A549 treated with AZD9567 at 1 μM for 4 hours (cell line): ENCODE measurements around the gene C16orf89. TPM values are rescaled to one million over a fixed set of nuclear protein-coding genes. Genes with fewer than 3 reads are reported as not detected.

Experiments
- total RNA-seq: library from RNA; stranded (reverse); fragments of 200-300 nt; extraction: Qiagen RNA extraction; gene quantifications from 5 replicates; pipeline ENCODE4 v1.2.3, GENCODE V29; 2022; ENCODE audit not compliant: insufficient read depth

The C16orf89 gene
- total RNA-seq = not detected in 5 replicates

GRCh38 chr16:5065813-5066212 is at the start of gene C16orf89:
Gene C16orf89 (minus strand): TSS chr16:5065956. CDS start chr16:5065908, 48 bp downstream.

GRCh38 chr16:5097470-5098220 is 31.9 kb upstream of the C16orf89 start, which contains the start of gene EEF2KMT:
Gene EEF2KMT (minus strand): TSS chr16:5097795. CDS start chr16:5097739, 56 bp downstream.

DNA sequence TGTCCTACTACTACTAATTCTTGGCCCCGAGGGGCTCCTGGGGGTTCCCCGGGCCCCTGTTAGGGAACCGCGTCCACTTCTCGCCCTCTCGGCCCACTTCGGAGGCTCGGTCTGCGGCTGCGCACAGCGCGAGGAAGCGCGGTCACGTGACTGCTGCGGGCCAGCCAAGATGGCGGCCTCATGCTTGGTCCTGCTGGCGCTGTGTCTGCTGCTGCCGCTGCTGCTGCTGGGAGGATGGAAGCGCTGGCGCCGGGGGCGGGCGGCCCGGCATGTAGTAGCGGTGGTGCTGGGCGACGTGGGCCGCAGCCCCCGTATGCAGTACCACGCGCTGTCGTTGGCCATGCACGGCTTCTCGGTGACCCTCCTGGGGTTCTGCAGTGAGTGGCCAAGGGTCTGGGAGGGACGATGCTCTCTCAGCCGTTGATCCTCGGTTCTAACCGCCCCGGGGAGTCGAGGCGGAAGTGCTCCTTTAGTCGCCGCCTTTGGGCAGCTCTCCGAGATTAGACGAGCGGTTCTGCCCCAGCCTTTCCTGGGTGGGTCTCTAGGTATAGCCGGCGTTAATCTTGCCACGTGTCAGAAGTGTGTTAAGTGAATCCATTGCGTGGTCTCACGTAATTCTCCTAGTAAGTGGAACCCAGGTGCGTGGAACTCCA is 6.1 kb upstream of the C16orf89 start, which contains the start of gene ALG1:
ALG1 (plus strand) TSS at position 163 of the 653 bp plus-strand sequence; CDS start at position 170, 7 bp downstream.

DNA sequence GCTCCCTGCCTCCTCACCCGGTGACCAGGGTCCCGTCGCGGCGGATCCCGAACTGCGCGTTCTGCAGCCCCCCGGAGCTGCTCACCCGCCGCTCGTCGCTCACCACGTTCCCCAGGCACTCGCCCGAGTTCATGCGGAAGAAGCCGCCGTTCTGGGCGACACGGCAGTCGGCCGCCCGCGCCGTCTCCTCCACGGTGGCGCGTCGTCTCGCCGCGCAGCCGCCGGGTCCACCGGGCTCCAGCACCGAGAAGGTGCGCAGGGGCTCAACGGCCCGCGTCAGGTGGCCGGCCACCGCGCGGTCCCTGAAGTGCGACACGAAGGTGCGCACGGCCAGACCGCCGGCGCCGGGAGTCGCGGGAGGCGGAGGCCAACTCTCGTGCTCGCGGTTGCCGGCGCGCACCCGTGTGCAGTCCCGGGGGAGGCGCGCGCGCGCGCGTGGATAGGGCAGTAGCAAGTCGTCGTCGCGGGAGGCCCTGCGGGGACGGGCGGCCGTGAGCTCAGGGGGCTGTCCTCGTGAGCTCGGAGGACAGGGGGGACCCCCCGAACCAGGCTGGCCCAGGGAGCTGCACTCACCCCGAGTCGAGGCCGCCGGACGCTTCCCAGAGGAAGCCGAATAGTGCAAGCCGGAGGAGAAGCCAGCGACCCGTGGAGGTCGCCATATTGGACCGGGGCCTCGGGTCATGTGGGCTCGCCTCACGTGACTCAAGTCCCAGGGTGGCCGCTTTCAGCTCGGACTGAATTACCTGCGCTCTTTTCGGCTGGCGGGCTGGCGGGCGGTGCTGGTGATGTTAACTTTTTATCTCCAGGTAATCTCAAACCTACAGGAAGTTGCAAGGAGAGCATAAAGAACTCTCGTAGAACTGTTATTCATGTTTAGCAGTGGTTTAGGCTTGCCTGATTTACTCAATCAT is 32.2 kb downstream of the C16orf89 start, which contains the start of gene NAGPA:
NAGPA (minus strand) TSS at position 680 of the 911 bp plus-strand sequence; CDS start at position 659, 21 bp downstream.

Other genes with a start within 250 kb of the C16orf89 start
- 43.4 to 47.9 TPM (median 46.8 TPM) in 5 replicates for gene GLYR1, start 218.7 kb downstream of the C16orf89 start, total RNA-seq
- gene UBN1, start 218.5 kb downstream of the C16orf89 start, total RNA-seq = 27.4 to 28.9 TPM (median 28.1 TPM) in 5 replicates
- 2.8 to 3.8 TPM (median 3.6 TPM) in 5 replicates for gene PPL, start 128.8 kb downstream of the C16orf89 start, total RNA-seq
- 0.02 to 0.08 TPM (median 0.03 TPM) in 4 of 5 replicates, not detected in the other for gene SEC14L5, start 107.6 kb downstream of the C16orf89 start, total RNA-seq
- gene NAGPA, start 32.0 kb downstream of the C16orf89 start, total RNA-seq = 9.2 to 17.0 TPM (median 15.3 TPM) in 5 replicates
- gene ALG1, start 5.9 kb upstream of the C16orf89 start, total RNA-seq = 33.8 to 40.5 TPM (median 36.5 TPM) in 5 replicates
- gene EEF2KMT, start 31.8 kb upstream of the C16orf89 start, total RNA-seq = 23.1 to 31.2 TPM (median 30.7 TPM) in 5 replicates